Retinal pigment epithelial cell (primary cell): ENCODE measurements around the gene OR13H1.
"Not testable (repeated sequence)": the region's sequence is repeated elsewhere in the genome, so short reads cannot be mapped to it uniquely, and the experiment has no call there.

Experiments used
- DNase-seq: peaks from one replicate; pipeline ENCODE4 v3.0.0-alpha.2; 2010; ENCODE audit warnings: low read depth
- H3K4me3 ChIP-seq: 2 replicates; pipeline ENCODE4 v1.5.1; 2011; ENCODE audit warnings: mild to moderate bottlenecking, low read length, control low read depth, moderate library complexity
- TF ChIP-seq, protein P1 (sequence below): conservative IDR thresholded peaks from 2 replicates; pipeline ENCODE4 v1.5.1; 2011; ENCODE audit warnings: low read depth, low read length, control low read depth, inconsistent platforms

Gene OR13H1

GRCh38 chrX:131564553-131565229 is 20.8 kb downstream of the OR13H1 start:
- TF ChIP-seq, protein P1, sequence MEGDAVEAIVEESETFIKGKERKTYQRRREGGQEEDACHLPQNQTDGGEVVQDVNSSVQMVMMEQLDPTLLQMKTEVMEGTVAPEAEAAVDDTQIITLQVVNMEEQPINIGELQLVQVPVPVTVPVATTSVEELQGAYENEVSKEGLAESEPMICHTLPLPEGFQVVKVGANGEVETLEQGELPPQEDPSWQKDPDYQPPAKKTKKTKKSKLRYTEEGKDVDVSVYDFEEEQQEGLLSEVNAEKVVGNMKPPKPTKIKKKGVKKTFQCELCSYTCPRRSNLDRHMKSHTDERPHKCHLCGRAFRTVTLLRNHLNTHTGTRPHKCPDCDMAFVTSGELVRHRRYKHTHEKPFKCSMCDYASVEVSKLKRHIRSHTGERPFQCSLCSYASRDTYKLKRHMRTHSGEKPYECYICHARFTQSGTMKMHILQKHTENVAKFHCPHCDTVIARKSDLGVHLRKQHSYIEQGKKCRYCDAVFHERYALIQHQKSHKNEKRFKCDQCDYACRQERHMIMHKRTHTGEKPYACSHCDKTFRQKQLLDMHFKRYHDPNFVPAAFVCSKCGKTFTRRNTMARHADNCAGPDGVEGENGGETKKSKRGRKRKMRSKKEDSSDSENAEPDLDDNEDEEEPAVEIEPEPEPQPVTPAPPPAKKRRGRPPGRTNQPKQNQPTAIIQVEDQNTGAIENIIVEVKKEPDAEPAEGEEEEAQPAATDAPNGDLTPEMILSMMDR = no peak
- no peak for DNase-seq
- H3K4me3 ChIP-seq = no peak overlapping the region

GRCh38 chrX:131565909-131566308 is 22.0 kb downstream of the OR13H1 start:
- DNase-seq = no peak
- TF ChIP-seq, protein P1 = no peak
- H3K4me3 ChIP-seq = no peak overlapping the region

- H3K4me3 ChIP-seq = no peak overlapping the region
- no peak for DNase-seq
- TF ChIP-seq, protein P1 = no peak
Measured at GRCh38 chrX:131571348-131571747, 27.5 kb downstream of the OR13H1 start.

DNA sequence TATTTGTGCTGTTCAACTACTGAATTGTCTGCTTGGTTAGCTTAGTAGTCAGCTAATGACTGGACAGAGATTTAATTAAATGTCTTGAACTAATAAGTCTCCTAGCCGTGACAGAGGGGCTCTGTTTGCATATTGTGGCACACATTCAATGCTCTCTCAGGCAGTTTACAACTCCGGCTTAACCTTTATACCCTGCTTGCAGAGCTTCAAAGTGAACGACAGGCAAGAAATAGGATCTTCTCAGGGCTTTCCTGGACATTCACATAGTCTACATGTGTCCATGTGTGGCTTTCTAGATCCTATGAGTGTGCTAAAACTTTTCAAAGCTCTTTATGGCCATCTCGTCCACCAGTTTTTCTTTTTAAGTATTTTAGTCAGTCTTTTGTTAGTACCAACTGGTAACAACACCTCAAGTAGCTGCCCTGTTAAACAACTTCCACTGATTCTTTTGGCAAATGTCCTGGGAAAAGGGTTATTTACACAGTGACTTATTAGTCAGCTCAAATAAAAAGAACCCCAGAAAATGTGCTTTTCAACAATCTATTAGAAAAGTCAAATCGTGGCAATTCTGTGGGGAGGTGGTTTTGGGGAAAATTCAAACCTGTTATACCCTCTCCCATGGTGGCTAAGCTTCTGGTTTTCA is 28.6 kb downstream of the OR13H1 start:
- DNase-seq = no peak
- TF ChIP-seq, protein P1 = no peak

DNA sequence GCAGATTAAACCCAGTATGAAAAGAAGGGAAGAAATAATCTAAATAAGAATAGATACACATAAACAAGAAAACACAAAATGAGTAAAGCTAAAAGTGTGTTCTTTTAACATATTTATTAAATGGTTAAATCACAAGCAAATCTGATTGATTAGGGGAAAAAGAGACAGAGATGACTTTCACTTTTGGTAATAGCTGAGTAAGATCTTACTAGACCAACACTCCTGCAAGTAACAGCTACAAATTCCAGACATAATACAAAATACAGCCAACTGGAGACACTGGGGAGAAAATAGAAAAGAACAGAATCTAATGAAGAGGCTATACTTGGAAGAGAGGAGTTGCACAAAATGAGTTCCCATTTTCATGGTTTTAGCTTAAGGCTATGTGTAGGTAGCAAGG is 33.5 kb downstream of the OR13H1 start:
- TF ChIP-seq, protein P1 = no peak

More for the DNA sequence above, 28.6 kb downstream of the OR13H1 start:
- no peak overlapping the region for H3K4me3 ChIP-seq

DNA sequence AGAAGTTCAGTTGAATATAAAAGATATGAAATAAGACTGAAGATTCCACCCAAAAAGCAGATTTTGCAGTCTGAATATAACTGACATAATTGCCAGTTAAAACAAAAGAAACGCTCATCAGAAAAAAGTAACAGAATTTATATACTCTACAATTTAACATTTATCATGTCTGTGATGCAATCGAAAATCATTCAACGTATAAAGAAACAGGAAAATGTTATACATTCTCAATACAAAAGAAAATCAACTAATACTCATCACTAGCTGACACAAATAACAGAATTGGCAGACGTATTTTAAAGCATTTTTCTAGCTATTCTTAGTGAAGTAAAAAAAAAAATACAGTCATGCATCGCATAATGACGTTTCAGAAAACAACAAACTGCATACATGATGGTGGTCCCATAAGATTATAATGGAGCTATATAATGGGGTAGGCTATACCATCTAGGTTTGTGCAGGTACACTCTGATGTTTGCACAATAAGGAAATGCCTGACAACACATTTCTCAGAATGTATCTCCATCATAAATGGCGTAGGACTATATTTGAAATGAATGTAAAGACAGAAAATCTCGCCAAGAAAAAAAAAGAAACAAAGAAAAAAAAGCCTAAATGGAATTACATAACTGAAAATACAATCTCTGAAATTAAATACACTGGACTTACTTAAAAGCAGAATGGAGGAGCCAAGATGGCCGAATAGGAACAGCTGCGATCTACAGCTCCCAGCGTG is 34.3 kb downstream of the OR13H1 start:
- DNase-seq = no peak
- H3K4me3 ChIP-seq = no peak overlapping the region
- TF ChIP-seq, protein P1 = no peak

More for the DNA sequence above, 33.5 kb downstream of the OR13H1 start:
- no peak overlapping the region for H3K4me3 ChIP-seq
- no peak for DNase-seq

GRCh38 chrX:131578735-131579367 is 35.0 kb downstream of the OR13H1 start:
- DNase-seq, H3K4me3 ChIP-seq: not testable (repeated sequence)
